WTC11 (cell line): ENCODE measurements around the gene TERT. TPM values are rescaled to one million over a fixed set of nuclear protein-coding genes. Genes with fewer than 3 reads are reported as not detected.

Source experiments
- ATAC-seq: fragments of 200-7000 bp; cut with Tn5 transposase; 2 replicates; pipeline ENCODE4 v1.10.0; 2021; ENCODE audit warnings: mild to moderate bottlenecking, moderate library complexity
- CTCF ChIA-PET: fragments of 300-600 bp; sonication (Branson Sonifier 250); formaldehyde crosslinking; loops from one replicate; lab custom pipeline; 2021; ENCODE audit warnings: antibody characterized with exemption; lab: Charles Lee
- POLR2A ChIA-PET: fragments of 350-600 bp; sonication (Branson Sonifier 250); formaldehyde crosslinking; loops from one replicate; lab custom pipeline; 2021; ENCODE audit warnings: antibody characterized with exemption; lab: Charles Lee
- DNase-seq: peaks from one replicate; pipeline ENCODE4 v3.0.0; 2021; ENCODE audit warnings: low spot score
- H3K27ac Mint-ChIP-seq: 2 replicates; pipeline ENCODE4 v1.8.0; 2021; ENCODE audit warnings: mixed read lengths
- H3K27me3 Mint-ChIP-seq: 2 replicates; pipeline ENCODE4 v1.8.0; 2021; ENCODE audit warnings: low read depth, mild to moderate bottlenecking, moderate library complexity, mixed read lengths
- H3K36me3 Mint-ChIP-seq: 2 replicates; pipeline ENCODE4 v1.8.0; 2021; ENCODE audit warnings: mixed read lengths
- H3K4me1 Mint-ChIP-seq: 2 replicates; pipeline ENCODE4 v1.8.0; 2022; ENCODE audit warnings: mixed read lengths
- H3K4me3 Mint-ChIP-seq: 2 replicates; pipeline ENCODE4 v1.8.0; 2021; ENCODE audit warnings: mild to moderate bottlenecking, moderate library complexity, mixed read lengths
- H3K9me3 Mint-ChIP-seq: 2 replicates; pipeline ENCODE4 v1.8.0; 2021; ENCODE audit warnings: mixed read lengths
- AR ChIP-seq: fragments of 250-450 bp; sonication (Bioruptor Pico); IDR thresholded peaks from 2 replicates; pipeline ENCODE4 v1.9.0; 2021; ENCODE audit warnings: mild to moderate bottlenecking
- ATF6 ChIP-seq: sonication (generic); formaldehyde crosslinking; IDR thresholded peaks from 2 replicates; pipeline ENCODE4 v1.8.1; 2023; ENCODE audit warnings: mild to moderate bottlenecking, missing genetic modification reagents
- CBFB ChIP-seq: sonication (generic); formaldehyde crosslinking; IDR thresholded peaks from 2 replicates; pipeline ENCODE4 v1.8.1; 2022; ENCODE audit warnings: mild to moderate bottlenecking, low read depth, missing genetic modification reagents
- ETV6 ChIP-seq: sonication (generic); formaldehyde crosslinking; IDR thresholded peaks from 2 replicates; pipeline ENCODE4 v1.8.1; 2022; ENCODE audit warnings: mild to moderate bottlenecking, missing genetic modification reagents
- FOXJ3 ChIP-seq: sonication (generic); formaldehyde crosslinking; IDR thresholded peaks from 2 replicates; pipeline ENCODE4 v1.9.0; 2021; ENCODE audit warnings: missing genetic modification reagents, mild to moderate bottlenecking, borderline replicate concordance
- FOXK1 ChIP-seq: sonication (generic); formaldehyde crosslinking; IDR thresholded peaks from 2 replicates; pipeline ENCODE4 v1.8.0; 2022; ENCODE audit warnings: mild to moderate bottlenecking, moderate library complexity, missing genetic modification reagents
- FOXP1 ChIP-seq: sonication (generic); formaldehyde crosslinking; IDR thresholded peaks from 2 replicates; pipeline ENCODE4 v1.8.0; 2022; ENCODE audit warnings: missing genetic modification reagents, mild to moderate bottlenecking, moderate library complexity, borderline replicate concordance
- GRHL2 ChIP-seq: fragments of 250-450 bp; sonication (Bioruptor Pico); IDR thresholded peaks from 2 replicates; pipeline ENCODE4 v1.8.0; 2022; ENCODE audit warnings: mild to moderate bottlenecking, moderate library complexity; ENCODE audit not compliant: insufficient replicate concordance, severe bottlenecking
- HMGA2 ChIP-seq: fragments of 250-450 bp; sonication (Bioruptor Pico); IDR thresholded peaks from 2 replicates; pipeline ENCODE4 v1.4.0; 2021; ENCODE audit warnings: mild to moderate bottlenecking, moderate library complexity
- JAZF1 ChIP-seq: fragments of 250-450 bp; sonication (Bioruptor Pico); IDR thresholded peaks from 2 replicates; pipeline ENCODE4 v1.9.0; 2021; ENCODE audit warnings: moderate library complexity, mild to moderate bottlenecking, inconsistent platforms
- NFYB ChIP-seq: sonication (generic); formaldehyde crosslinking; conservative IDR thresholded peaks from 2 replicates; pipeline ENCODE4 v1.8.0; 2022; ENCODE audit warnings: low read depth, missing genetic modification reagents
- PRDM15 ChIP-seq: sonication (generic); formaldehyde crosslinking; IDR thresholded peaks from 2 replicates; pipeline ENCODE4 v1.8.0; 2022; ENCODE audit warnings: missing genetic modification reagents
- PRRX2 ChIP-seq: fragments of 250-450 bp; sonication (Bioruptor Pico); IDR thresholded peaks from 2 replicates; pipeline ENCODE4 v1.8.0; 2021; ENCODE audit warnings: mild to moderate bottlenecking
- ZNF138 ChIP-seq: sonication (generic); formaldehyde crosslinking; conservative IDR thresholded peaks from 2 replicates; pipeline ENCODE4 v1.8.1; 2022; ENCODE audit warnings: mild to moderate bottlenecking, moderate library complexity, missing genetic modification reagents
- ZNF232 ChIP-seq: sonication (generic); formaldehyde crosslinking; IDR thresholded peaks from 2 replicates; pipeline ENCODE4 v1.8.0; 2022; ENCODE audit warnings: mild to moderate bottlenecking, missing genetic modification reagents
- ZNF416 ChIP-seq: fragments of 250-450 bp; sonication (Bioruptor Pico); IDR thresholded peaks from 2 replicates; pipeline ENCODE4 v1.9.0; 2021; ENCODE audit warnings: mild to moderate bottlenecking, inconsistent platforms
- ZNF532 ChIP-seq: fragments of 250-450 bp; sonication (Bioruptor Pico); IDR thresholded peaks from 2 replicates; pipeline ENCODE4 v1.9.0; 2021; ENCODE audit warnings: mild to moderate bottlenecking, borderline replicate concordance
- total RNA-seq: library from RNA; stranded (reverse); gene quantifications from 3 replicates; pipeline ENCODE4 v1.2.3, GENCODE V29; 2021
- TF ChIP-seq, protein P1 (sequence below): fragments of 250-450 bp; sonication (Bioruptor Pico); IDR thresholded peaks from 2 replicates; pipeline ENCODE4 v1.9.0; 2021; ENCODE audit warnings: mild to moderate bottlenecking

The TERT gene
- total RNA-seq, 1 experiment from 2014 or later, result 42.9 TPM

GRCh38 chr5:1312206-1312605 lies 17.3 kb upstream of the TERT start:
- ChIA-PET POLR2A (no interaction called here), CTCF (no interaction called here)
- peaks cover 17% of the 10 kb centered on the region for H3K9me3 Mint-ChIP-seq
- no peak for ATAC-seq
- H3K36me3 Mint-ChIP-seq, result peaks cover 14% of the 10 kb centered on the region
- no peak for DNase-seq
- H3K27ac Mint-ChIP-seq, result no peak overlapping the region
- H3K4me3 Mint-ChIP-seq, result no peak overlapping the region
- TF ChIP-seq ATF6 (CRISPR knock-in tag) (no peak), ZNF532 (CRISPR knock-in tag) (no peak), PRRX2 (CRISPR knock-in tag) (no peak), FOXK1 (no peak), CBFB (CRISPR knock-in tag) (no peak), HMGA2 (CRISPR knock-in tag) (no peak), PRDM15 (no peak), ETV6 (CRISPR knock-in tag) (no peak), ZNF232 (CRISPR knock-in tag) (no peak), JAZF1 (no peak), ZNF416 (no peak)
- TF ChIP-seq, protein P1, sequence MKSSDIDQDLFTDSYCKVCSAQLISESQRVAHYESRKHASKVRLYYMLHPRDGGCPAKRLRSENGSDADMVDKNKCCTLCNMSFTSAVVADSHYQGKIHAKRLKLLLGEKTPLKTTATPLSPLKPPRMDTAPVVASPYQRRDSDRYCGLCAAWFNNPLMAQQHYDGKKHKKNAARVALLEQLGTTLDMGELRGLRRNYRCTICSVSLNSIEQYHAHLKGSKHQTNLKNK (CRISPR knock-in tag), result no peak
- H3K27me3 Mint-ChIP-seq, result peaks cover 9% of the 10 kb centered on the region
- H3K4me1 Mint-ChIP-seq, result peaks cover 30% of the 10 kb centered on the region

DNA sequence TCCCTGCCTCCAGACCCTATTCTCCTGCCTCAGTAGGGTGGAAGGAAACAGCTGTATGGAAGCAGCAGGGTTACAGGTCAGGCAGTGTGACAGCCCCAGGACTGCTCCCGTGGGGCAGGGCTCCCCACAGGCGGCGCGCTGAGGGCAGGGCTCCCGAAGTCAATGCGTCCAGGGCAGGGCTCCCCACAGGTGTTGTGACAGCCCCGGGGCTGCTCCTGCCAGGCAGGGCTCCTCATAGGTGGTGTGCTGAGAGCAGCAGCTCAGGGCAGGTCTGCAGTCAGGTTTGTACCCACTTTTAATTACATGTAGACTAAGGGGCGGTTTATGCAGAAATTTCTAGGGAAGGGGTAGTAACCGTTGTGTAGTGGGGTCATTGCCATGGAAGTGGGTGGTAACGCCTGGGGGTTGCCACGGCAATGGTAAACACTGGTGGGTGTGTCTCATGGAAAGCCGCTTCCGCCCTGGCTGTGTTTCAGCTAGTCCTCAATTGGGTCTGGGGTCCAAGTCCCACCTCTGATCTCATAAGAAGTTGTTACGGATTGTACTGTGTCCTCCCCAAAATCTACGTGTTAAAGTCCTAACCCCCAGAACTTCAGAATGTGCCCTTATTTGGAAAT lies 16.7 kb upstream of the TERT start:
- no peak overlapping the region for H3K27ac Mint-ChIP-seq
- CTCF ChIA-PET, result no interaction called here
- DNase-seq, result no peak
- H3K27me3 Mint-ChIP-seq, result peaks cover 9% of the 10 kb centered on the region
- TF ChIP-seq NFYB, result no peak
- no peak for TF ChIP-seq GRHL2 (CRISPR knock-in tag)
- no peak for TF ChIP-seq AR (CRISPR knock-in tag)
- TF ChIP-seq ZNF138 (CRISPR knock-in tag), result no peak
- TF ChIP-seq FOXP1 (CRISPR knock-in tag), result no peak
- no peak for TF ChIP-seq FOXJ3
- TF ChIP-seq, all 79 proteins: peak for 0
- POLR2A ChIA-PET, result no interaction called here
- H3K4me3 Mint-ChIP-seq, result no peak overlapping the region
- peaks cover 11% of the 10 kb centered on the region for H3K36me3 Mint-ChIP-seq
- no peak for ATAC-seq
- H3K4me1 Mint-ChIP-seq, result peaks cover 25% of the 10 kb centered on the region
- peaks cover 17% of the 10 kb centered on the region for H3K9me3 Mint-ChIP-seq
